NCI-H2196 (cell line): ENCODE data around the gene CTSC.

Source experiments
- DNase-seq: peaks from one replicate; lab custom pipeline; 2025; ENCODE audit not compliant: unreplicated experiment; lab: John Stamatoyannopoulos, UW

CTSC gene

GRCh38 chr11:88320149-88320559, 17.4 kb downstream of the CTSC start:
- DNase-seq: no peak

GRCh38 chr11:88318017-88318416, 19.5 kb downstream of the CTSC start:
- DNase-seq: no peak

- no peak for DNase-seq
Measured at GRCh38 chr11:88317536-88317935, 20.0 kb downstream of the CTSC start.

- DNase-seq: no peak
Measured at GRCh38 chr11:88315981-88316441, 21.5 kb downstream of the CTSC start.

GRCh38 chr11:88315015-88315414, 22.5 kb downstream of the CTSC start:
- DNase-seq: no peak

- DNase-seq: no peak
Measured at GRCh38 chr11:88313441-88313840, 24.1 kb downstream of the CTSC start.

GRCh38 chr11:88312628-88313027, 24.9 kb downstream of the CTSC start:
- DNase-seq: no peak

- DNase-seq: no peak
Measured at GRCh38 chr11:88310246-88310645, 27.3 kb downstream of the CTSC start.

- DNase-seq: no peak
Measured at GRCh38 chr11:88308576-88308975, 29.0 kb downstream of the CTSC start.

- DNase-seq: no peak
Measured at GRCh38 chr11:88307749-88308425, 29.6 kb downstream of the CTSC start.

- DNase-seq: no peak
Measured at GRCh38 chr11:88306785-88307184, 30.8 kb downstream of the CTSC start.

- DNase-seq: no peak
Measured at GRCh38 chr11:88305430-88305829, 32.1 kb downstream of the CTSC start.

GRCh38 chr11:88304352-88304751, 33.2 kb downstream of the CTSC start:
- no peak for DNase-seq

- DNase-seq: no peak
Measured at GRCh38 chr11:88303037-88303436, 34.5 kb downstream of the CTSC start.

- DNase-seq: no peak
Measured at GRCh38 chr11:88301488-88302140, 35.9 kb downstream of the CTSC start.

- DNase-seq: no peak
Measured at GRCh38 chr11:88300888-88301487, 36.5 kb downstream of the CTSC start.

GRCh38 chr11:88297863-88298262, 39.7 kb downstream of the CTSC start:
- DNase-seq: no peak

- no peak for DNase-seq
Measured at GRCh38 chr11:88297421-88297820, 40.1 kb downstream of the CTSC start.

- DNase-seq: no peak
Measured at GRCh38 chr11:88295028-88295427, 42.5 kb downstream of the CTSC start.

GRCh38 chr11:88293931-88294330, 43.6 kb downstream of the CTSC start:
- DNase-seq: no peak

- peak; percentile 49 for DNase-seq
Measured at GRCh38 chr11:88292171-88292843, 45.2 kb downstream of the CTSC start.

- no peak for DNase-seq
Measured at GRCh38 chr11:88288560-88288959, 49.0 kb downstream of the CTSC start.
